GM10266 (cell line): ENCODE data around the gene FAM83F.

Experiments
- DNase-seq: peaks from one replicate; pipeline ENCODE4 v3.0.0; 2012; ENCODE audit errors: extremely low spot score
- TF ChIP-seq, protein P1 (sequence below): IDR thresholded peaks from 2 replicates; pipeline ENCODE4 v1.5.1; 2012; ENCODE audit warnings: mild to moderate bottlenecking, low read depth; ENCODE audit not compliant: control insufficient read depth, insufficient read depth; ENCODE audit errors: missing control alignments

Gene FAM83F

DNA sequence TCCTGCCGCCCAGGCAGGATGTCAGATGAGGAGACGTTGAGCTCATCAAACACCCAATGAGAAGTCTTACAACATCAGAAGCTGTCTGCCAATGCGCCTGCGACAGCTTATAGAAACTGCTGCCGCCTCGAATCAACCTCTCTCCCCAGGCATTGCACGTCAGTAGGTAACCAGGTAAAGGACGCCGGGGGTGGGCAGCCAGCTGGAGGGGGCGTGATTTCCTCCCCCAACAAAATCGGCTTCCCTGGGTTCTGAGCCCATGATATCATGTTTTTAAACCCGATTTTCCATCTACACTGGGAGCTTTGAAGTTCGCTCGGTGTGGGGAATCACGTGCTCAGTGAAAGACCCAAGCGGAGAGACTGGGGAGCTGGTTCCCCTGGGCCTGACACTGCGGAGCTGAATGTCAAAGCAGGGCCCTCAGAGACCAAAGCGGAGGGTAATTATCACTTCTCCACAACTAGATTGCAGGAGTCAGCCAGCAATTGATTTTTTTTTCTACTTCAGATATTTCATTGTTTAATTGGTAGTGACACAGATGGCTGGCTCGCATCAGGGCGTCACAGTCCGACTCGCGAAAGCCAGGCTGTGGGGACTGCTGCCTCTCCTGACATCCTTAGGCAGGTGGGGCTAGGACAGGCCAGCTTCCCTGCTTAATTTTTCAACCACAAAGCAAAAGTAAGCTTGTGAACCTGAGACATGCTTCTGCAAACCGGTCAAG lies 15.4 kb downstream of the FAM83F start:
- no peak for DNase-seq

DNA sequence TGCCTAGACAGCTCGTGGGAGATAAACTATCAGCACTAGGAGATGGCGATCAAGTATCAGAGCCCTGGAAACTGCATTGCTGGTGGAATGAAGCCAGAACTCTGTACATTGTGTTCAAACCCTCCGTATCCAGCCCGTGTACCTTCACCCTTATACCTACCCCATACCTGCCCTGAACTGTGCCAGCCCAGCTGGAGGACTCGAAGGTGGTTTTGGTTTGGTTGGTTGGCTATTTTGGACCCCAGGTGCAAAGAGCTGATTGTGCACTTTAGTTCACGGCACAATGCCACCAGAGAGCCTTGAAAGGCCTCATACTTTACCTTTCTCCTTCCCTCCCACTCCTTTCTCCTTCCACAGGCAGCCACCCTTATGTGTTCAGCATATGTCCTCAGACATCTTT lies 16.0 kb downstream of the FAM83F start:
- no peak for DNase-seq
- TF ChIP-seq, protein P1, sequence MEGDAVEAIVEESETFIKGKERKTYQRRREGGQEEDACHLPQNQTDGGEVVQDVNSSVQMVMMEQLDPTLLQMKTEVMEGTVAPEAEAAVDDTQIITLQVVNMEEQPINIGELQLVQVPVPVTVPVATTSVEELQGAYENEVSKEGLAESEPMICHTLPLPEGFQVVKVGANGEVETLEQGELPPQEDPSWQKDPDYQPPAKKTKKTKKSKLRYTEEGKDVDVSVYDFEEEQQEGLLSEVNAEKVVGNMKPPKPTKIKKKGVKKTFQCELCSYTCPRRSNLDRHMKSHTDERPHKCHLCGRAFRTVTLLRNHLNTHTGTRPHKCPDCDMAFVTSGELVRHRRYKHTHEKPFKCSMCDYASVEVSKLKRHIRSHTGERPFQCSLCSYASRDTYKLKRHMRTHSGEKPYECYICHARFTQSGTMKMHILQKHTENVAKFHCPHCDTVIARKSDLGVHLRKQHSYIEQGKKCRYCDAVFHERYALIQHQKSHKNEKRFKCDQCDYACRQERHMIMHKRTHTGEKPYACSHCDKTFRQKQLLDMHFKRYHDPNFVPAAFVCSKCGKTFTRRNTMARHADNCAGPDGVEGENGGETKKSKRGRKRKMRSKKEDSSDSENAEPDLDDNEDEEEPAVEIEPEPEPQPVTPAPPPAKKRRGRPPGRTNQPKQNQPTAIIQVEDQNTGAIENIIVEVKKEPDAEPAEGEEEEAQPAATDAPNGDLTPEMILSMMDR, result no peak

More for the DNA sequence above, 15.4 kb downstream of the FAM83F start:
- TF ChIP-seq, protein P1, result no peak

DNA sequence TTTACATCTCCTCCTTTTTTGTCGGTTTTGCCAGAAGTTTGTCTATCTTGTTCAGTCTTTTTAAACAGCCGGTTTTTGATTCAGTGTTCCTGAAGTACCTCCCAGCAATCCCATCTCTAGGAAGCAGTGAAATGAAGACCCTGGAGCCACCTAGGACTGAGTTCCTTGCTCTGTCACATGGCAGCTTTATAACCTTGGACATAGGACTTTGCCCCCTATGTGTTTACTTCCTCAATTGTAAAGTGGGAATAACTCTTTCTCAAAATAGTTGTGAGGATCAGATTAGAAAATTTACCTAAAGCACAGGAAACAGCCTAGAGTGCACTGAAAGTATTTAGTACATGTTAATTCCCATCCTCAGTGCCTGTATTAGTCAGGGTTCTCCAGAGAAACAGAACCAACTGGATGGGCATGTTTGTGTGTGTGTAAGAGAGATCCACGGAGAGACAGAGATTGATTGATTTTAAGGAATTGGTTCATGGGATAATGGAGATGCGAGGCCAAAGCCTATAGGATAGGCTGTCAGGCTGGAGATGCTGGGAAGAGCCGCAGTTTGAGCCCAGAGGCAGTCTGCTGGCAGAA lies 20.0 kb downstream of the FAM83F start:
- DNase-seq, result no peak
- TF ChIP-seq, protein P1, result no peak

DNA sequence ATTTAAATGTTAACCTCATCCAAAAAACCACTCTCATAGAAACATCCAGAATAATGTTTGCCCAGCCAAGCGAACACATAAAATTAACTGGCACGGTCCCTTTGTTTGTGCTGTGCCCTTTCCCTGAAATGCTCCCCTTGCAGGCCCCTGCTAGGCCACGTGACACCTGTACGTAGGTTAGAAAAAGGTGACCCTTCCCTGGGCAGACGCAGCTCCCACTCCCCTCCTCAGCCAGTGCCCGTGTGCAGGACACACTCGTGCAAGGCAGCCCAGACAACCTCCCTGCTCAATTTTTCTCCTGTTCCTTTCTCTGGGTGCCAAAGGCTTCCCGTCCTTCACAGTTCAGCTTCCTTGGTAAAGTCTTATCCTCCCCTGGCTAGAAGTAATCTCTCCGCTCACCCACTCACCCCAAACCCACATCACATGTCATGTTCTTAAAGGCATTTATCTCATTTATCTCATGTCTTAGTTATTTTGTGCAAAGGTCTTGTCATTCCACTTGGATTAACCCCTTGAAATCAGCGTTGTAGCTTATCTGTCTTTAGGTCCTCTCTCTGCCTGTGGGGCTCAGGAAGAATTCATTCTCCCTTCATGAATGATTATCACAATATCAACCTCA lies 20.7 kb downstream of the FAM83F start:
- DNase-seq, result no peak
- TF ChIP-seq, protein P1, result no peak

DNA sequence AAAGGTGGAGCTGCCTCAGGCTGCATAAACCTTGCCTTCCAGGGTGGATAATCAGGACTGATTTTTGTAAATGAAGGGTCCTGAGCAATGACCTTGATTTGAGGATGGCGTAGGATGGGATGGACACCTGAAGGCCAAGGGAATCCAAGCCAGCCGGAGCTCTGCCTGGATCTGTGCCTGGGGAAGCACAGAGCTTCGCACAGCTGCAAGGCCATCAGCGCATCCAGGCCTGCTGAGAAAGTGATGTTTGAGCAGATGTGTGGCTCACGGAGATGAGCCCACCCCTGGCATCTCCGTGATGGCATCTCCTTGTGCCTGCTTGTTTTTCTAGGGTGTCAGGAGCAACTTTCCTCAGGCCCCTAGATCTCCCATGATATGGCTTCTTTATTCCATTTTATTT lies 23.3 kb downstream of the FAM83F start:
- DNase-seq, result no peak
- TF ChIP-seq, protein P1, result no peak

DNA sequence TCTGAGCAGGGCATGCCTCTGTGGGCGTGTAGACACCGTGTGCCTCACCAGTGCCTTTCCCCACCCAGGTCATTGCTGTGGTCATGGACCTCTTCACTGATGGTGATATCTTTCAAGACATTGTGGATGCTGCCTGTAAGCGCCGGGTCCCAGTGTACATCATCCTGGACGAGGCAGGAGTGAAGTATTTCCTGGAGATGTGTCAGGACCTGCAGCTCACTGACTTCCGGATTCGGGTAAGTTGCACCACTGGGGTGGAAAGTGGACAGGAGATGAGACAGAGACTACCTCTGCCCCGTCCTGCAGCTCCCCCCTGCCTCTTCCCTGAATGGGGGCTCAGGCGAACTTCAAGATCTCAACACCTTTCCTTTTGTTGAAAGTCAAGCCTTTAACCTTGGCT lies 24.3 kb downstream of the FAM83F start:
- DNase-seq, result no peak
- TF ChIP-seq, protein P1, result no peak

DNA sequence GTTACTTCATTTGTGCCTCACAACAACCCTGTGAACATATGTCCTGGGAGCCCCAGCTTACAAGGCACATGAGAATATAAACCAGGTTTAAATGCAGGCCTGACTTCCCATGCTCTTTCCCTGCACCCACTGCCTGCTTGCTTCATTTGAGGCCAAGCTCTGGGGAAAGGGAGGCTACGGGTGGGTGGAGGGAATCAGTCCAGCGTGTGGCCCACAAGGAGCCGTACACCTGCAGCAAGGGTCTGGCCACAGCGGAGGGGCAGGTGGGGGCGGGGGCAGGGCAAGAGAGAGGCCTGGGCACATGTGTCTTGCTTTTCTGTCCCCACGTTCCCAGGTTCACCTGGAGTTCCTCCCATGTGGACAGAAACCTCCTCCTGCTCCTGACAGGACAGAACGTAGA lies 26.2 kb downstream of the FAM83F start:
- TF ChIP-seq, protein P1, result no peak

More for the DNA sequence above, 26.2 kb downstream of the FAM83F start:
- DNase-seq, result no peak
